K562 (cell line): ENCODE results near the gene NRAP.

Source experiments
- FOXA1 ChIP-seq: fragments of 450-650 bp; IDR thresholded peaks from 2 replicates; pipeline ENCODE4 v1.6.1; 2016; ENCODE audit warnings: mild to moderate bottlenecking, borderline replicate concordance
- MCM7 ChIP-seq, 2 experiments: fragments of 450-650 bp; IDR thresholded peaks; 2 replicates each; pipeline ENCODE4 v1.6.1; 2016 to 2018
- NCOA1 ChIP-seq: fragments of 450-650 bp; IDR thresholded peaks from 2 replicates; pipeline ENCODE4 v1.6.1; 2016; ENCODE audit warnings: low read depth
- NR4A1 ChIP-seq, 2 experiments: fragments of 250-450 bp in 1 of 2; fragments of 450-650 bp in 1 of 2; sonication (Bioruptor Pico) in 1 of 2; IDR thresholded peaks; 2 replicates each; pipeline versions ENCODE4 v1.4.0 to v1.6.1; 2016 to 2020; ENCODE audit warnings: mild to moderate bottlenecking in 2 of 2, missing compliant biosample characterization in 1 of 2, missing genetic modification characterization in 1 of 2, moderate library complexity in 1 of 2
- POLR2A ChIP-seq: fragments of 450-650 bp; conservative IDR thresholded peaks from 2 replicates; pipeline ENCODE4 v1.6.1; 2016
- SIRT6 ChIP-seq: IDR thresholded peaks from one replicate; pipeline ENCODE4 v1.6.1; 2012; ENCODE audit warnings: low read depth, mild to moderate bottlenecking, control low read depth, inconsistent platforms, low read length, moderate library complexity
- STAG1 ChIP-seq: sonication (generic); formaldehyde crosslinking; IDR thresholded peaks from 2 replicates; pipeline ENCODE4 v1.5.0; 2020; ENCODE audit warnings: missing genetic modification reagents, borderline replicate concordance
- ZNF121 ChIP-seq: sonication (generic); formaldehyde crosslinking; conservative IDR thresholded peaks from 2 replicates; pipeline ENCODE4 v1.8.0; 2022; ENCODE audit warnings: missing genetic modification reagents
- ZNF23 ChIP-seq: fragments of 250-450 bp; sonication (Bioruptor Pico); IDR thresholded peaks from 2 replicates; pipeline ENCODE4 v1.4.0; 2020; ENCODE audit warnings: mild to moderate bottlenecking
- ZSCAN29 ChIP-seq: fragments of 450-650 bp; IDR thresholded peaks from 2 replicates; pipeline ENCODE4 v1.6.1; 2017
- TF ChIP-seq, protein P1 (sequence below), 3 experiments: IDR thresholded peaks in 2 of 3; conservative IDR thresholded peaks in 1 of 3; 2 replicates each; pipeline ENCODE4 v1.5.1; 2011 to 2012; ENCODE audit warnings: low read length in 3 of 3, mild to moderate bottlenecking in 3 of 3, control low read depth in 2 of 3, improper control_type of control experiment in 1 of 3, inconsistent platforms in 1 of 3, low read depth in 1 of 3, mixed read lengths in 1 of 3, moderate library complexity in 1 of 3; ENCODE audit not compliant: insufficient read depth in 2 of 3
- TF ChIP-seq, protein P2 (sequence below): fragments of 450-650 bp; IDR thresholded peaks from one replicate; pipeline ENCODE4 v1.6.1; 2018; ENCODE audit warnings: mild to moderate bottlenecking, moderate library complexity; ENCODE audit not compliant: partially characterized antibody
- TF ChIP-seq, protein P3 (sequence below): fragments of 450-650 bp; IDR thresholded peaks from 2 replicates; pipeline ENCODE4 v1.6.1; 2017; ENCODE audit warnings: mild to moderate bottlenecking, moderate library complexity
- TF ChIP-seq, protein P4 (sequence below), 3 experiments: fragments of 200-800 bp in 1 of 3; fragments of 250-450 bp in 1 of 3; fragments of 450-650 bp in 1 of 3; sonication (Bioruptor Pico) in 1 of 3; sonication (Bioruptor generic) in 1 of 3; formaldehyde crosslinking in 1 of 3; IDR thresholded peaks; 2 replicates each; pipeline versions ENCODE4 v1.6.1 to v1.8.0; 2016 to 2022; ENCODE audit warnings: mild to moderate bottlenecking in 2 of 3, missing genetic modification characterization in 2 of 3, missing compliant biosample characterization in 1 of 3, moderate library complexity in 1 of 3

DNA sequence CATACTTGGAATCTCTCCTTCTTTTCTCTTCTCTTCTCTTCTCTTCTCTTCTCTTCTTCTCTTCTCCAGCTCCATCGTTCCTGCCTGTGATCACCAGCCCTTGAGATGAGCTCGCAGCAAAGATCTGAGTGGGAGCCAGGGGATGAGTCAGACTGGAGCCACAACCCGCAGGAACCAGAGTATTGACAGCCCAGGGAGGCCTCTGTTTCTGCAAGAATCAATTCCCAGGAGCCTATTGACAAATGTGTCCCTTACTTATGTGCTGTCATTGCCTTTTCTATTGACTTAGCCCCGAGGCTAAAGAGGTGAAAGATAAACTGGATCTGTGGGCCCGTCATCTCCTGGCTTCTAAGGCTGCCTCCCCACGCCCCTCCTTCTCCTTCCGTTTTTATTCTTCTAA, 124.1 kb downstream of the NRAP start:
- TF ChIP-seq, protein P1, sequence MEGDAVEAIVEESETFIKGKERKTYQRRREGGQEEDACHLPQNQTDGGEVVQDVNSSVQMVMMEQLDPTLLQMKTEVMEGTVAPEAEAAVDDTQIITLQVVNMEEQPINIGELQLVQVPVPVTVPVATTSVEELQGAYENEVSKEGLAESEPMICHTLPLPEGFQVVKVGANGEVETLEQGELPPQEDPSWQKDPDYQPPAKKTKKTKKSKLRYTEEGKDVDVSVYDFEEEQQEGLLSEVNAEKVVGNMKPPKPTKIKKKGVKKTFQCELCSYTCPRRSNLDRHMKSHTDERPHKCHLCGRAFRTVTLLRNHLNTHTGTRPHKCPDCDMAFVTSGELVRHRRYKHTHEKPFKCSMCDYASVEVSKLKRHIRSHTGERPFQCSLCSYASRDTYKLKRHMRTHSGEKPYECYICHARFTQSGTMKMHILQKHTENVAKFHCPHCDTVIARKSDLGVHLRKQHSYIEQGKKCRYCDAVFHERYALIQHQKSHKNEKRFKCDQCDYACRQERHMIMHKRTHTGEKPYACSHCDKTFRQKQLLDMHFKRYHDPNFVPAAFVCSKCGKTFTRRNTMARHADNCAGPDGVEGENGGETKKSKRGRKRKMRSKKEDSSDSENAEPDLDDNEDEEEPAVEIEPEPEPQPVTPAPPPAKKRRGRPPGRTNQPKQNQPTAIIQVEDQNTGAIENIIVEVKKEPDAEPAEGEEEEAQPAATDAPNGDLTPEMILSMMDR (IDR thresholded peaks at IDR 0.05 in 2 of 3, conservative IDR thresholded peaks at IDR 0.05 in 1 of 3; ENCODE audit: insufficient read depth in 2 of 3, low read depth in 1 of 3, low read length in 3 of 3) = no peak
- TF ChIP-seq SIRT6 (no peak), MCM7 (IDR thresholded peaks at IDR 0.05) (no peak), NCOA1 (no peak), ZNF23 (CRISPR knock-in tag) (no peak), POLR2A (no peak), NR4A1 (CRISPR knock-in tag; IDR thresholded peaks at IDR 0.05) (no peak), NR4A1 (tag; IDR thresholded peaks at IDR 0.05) (no peak), FOXA1 (no peak), ZSCAN29 (no peak), ZNF121 (CRISPR knock-in tag) (no peak), STAG1 (CRISPR knock-in tag) (no peak)
- TF ChIP-seq, protein P2, sequence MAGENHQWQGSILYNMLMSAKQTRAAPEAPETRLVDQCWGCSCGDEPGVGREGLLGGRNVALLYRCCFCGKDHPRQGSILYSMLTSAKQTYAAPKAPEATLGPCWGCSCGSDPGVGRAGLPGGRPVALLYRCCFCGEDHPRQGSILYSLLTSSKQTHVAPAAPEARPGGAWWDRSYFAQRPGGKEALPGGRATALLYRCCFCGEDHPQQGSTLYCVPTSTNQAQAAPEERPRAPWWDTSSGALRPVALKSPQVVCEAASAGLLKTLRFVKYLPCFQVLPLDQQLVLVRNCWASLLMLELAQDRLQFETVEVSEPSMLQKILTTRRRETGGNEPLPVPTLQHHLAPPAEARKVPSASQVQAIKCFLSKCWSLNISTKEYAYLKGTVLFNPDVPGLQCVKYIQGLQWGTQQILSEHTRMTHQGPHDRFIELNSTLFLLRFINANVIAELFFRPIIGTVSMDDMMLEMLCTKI = no peak
- TF ChIP-seq, protein P3, sequence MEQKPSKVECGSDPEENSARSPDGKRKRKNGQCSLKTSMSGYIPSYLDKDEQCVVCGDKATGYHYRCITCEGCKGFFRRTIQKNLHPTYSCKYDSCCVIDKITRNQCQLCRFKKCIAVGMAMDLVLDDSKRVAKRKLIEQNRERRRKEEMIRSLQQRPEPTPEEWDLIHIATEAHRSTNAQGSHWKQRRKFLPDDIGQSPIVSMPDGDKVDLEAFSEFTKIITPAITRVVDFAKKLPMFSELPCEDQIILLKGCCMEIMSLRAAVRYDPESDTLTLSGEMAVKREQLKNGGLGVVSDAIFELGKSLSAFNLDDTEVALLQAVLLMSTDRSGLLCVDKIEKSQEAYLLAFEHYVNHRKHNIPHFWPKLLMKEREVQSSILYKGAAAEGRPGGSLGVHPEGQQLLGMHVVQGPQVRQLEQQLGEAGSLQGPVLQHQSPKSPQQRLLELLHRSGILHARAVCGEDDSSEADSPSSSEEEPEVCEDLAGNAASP = no peak
- TF ChIP-seq, protein P4, sequence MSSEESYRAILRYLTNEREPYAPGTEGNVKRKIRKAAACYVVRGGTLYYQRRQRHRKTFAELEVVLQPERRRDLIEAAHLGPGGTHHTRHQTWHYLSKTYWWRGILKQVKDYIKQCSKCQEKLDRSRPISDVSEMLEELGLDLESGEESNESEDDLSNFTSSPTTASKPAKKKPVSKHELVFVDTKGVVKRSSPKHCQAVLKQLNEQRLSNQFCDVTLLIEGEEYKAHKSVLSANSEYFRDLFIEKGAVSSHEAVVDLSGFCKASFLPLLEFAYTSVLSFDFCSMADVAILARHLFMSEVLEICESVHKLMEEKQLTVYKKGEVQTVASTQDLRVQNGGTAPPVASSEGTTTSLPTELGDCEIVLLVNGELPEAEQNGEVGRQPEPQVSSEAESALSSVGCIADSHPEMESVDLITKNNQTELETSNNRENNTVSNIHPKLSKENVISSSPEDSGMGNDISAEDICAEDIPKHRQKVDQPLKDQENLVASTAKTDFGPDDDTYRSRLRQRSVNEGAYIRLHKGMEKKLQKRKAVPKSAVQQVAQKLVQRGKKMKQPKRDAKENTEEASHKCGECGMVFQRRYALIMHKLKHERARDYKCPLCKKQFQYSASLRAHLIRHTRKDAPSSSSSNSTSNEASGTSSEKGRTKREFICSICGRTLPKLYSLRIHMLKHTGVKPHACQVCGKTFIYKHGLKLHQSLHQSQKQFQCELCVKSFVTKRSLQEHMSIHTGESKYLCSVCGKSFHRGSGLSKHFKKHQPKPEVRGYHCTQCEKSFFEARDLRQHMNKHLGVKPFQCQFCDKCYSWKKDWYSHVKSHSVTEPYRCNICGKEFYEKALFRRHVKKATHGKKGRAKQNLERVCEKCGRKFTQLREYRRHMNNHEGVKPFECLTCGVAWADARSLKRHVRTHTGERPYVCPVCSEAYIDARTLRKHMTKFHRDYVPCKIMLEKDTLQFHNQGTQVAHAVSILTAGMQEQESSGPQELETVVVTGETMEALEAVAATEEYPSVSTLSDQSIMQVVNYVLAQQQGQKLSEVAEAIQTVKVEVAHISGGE (CRISPR knock-in tag; IDR thresholded peaks at IDR 0.05) = no peak
